Bronchial epithelial cell (primary cell): ENCODE data around the gene FBXO11. TPM values are rescaled to one million over a fixed set of nuclear protein-coding genes. Genes with fewer than 3 reads are reported as not detected.

ENCODE experiments used
- DNase-seq: peaks from one replicate; pipeline ENCODE4 v3.0.0-alpha.2; 2010; ENCODE audit warnings: low read depth
- FAIRE-seq: peaks from 2 replicates; lab custom pipeline; 2011; peaks lifted over from hg19 to GRCh38; lab: Jason Lieb, UNC
- H3K27me3 ChIP-seq: 2 replicates; pipeline ENCODE4 v1.5.1; 2011; ENCODE audit warnings: low read length; ENCODE audit not compliant: control insufficient read depth, insufficient read depth
- H3K36me3 ChIP-seq: 2 replicates; pipeline ENCODE4 v1.5.1; 2011; ENCODE audit warnings: low read length; ENCODE audit not compliant: control insufficient read depth, insufficient read depth
- H3K4me3 ChIP-seq: 2 replicates; pipeline ENCODE4 v1.5.1; 2011; ENCODE audit warnings: mild to moderate bottlenecking, low read depth, low read length, control low read depth
- CTCF ChIP-seq: IDR thresholded peaks from 2 replicates; pipeline ENCODE4 v1.5.1; 2011; ENCODE audit warnings: mild to moderate bottlenecking, moderate library complexity, low read length, control low read depth, inconsistent platforms; ENCODE audit not compliant: insufficient read depth, severe bottlenecking
- total RNA-seq: library from RNA; depleted of rRNA; stranded (reverse); fragments of >200 nt; gene quantifications from 2 replicates; pipeline ENCODE4 v1.2.1, GENCODE V29; 2014

FBXO11 gene
- total RNA-seq: 39.8 and 62.6 TPM in 2 replicates

- H3K27me3 ChIP-seq: no peaks in the 10 kb centered on the region
- no peak for FAIRE-seq
- peak within 1 kb of the TSS; percentile 92 for H3K4me3 ChIP-seq
- DNase-seq: peak; percentile 94
- TF ChIP-seq CTCF: peak; percentile 68
- H3K36me3 ChIP-seq: no peaks in the 10 kb centered on the region
Observed at GRCh38 chr2:47906157-47907038, at the start of gene FBXO11. FBXO11 (minus strand) TSS chr2:47906498; CDS start chr2:47905720, 778 bp downstream.

- Histone ChIP-seq H3K36me3 (no peaks in the 10 kb centered on the region), H3K27me3 (no peaks in the 10 kb centered on the region), H3K4me3 (no peak overlapping the region)
- no peak for FAIRE-seq
- DNase-seq: no peak
- no peak for TF ChIP-seq CTCF
Observed at GRCh38 chr2:47950340-47951301, 44.3 kb upstream of the FBXO11 start.

DNA sequence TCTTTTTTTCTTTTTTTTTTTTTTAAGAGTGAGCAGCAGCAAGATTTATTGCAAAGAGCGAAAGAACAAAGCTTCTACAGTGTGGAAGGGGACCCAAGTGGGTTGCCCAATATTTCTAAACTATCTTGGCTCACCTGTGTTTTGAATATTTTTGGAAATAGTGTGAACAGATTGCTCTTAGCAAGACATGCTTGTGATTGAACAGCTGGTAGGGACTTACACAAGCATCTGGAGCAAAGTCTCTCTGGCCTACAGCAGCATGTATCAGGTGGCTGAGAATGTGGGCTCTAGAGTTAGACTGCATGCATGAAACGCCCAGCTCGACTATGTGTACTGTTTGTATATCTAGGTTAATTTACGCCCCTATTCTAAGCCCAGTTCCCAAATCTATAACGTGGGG is 40.3 kb upstream of the FBXO11 start:
- FAIRE-seq: no peak
- Histone ChIP-seq H3K4me3 (no peak overlapping the region), H3K27me3 (no peaks in the 10 kb centered on the region), H3K36me3 (no peaks in the 10 kb centered on the region)
- TF ChIP-seq CTCF: no peak
- no peak for DNase-seq

DNA sequence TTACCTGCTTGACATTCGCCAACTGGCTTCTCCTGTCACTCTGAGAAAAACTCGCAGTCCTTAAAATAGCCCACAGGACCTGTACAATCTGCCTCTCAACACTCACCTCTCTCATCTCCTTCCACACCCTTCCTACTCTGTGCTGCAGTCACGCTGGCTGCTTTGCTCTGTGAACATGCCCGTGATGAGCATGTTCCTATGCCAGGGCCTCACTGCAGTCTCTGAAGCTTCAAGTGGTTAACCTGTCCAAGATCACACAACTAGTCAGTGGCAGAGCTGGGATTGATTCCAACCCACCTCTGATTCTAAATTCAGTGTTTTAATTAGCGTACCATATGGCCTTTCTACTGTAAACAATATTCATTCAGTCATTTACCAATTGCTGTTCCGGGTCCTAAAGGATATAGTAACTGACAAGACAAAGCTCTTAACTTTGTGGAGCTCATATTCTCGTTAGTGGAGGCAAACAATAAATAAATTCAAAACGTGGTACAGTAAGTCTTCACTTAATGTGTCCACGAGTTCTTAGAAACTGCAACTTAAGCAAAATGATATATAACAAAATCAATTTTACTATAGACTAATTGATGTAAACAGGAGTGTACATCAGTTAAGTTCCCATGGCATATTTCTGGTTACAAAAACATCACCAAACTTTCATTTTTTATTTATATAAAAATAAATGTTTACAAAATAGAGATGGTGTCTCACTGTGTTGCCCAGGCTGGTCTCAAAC is 38.9 kb upstream of the FBXO11 start:
- DNase-seq: no peak
- FAIRE-seq: no peak
- no peaks in the 10 kb centered on the region for H3K27me3 ChIP-seq
- no peak for TF ChIP-seq CTCF
- no peaks in the 10 kb centered on the region for H3K36me3 ChIP-seq
- H3K4me3 ChIP-seq: no peak overlapping the region

DNA sequence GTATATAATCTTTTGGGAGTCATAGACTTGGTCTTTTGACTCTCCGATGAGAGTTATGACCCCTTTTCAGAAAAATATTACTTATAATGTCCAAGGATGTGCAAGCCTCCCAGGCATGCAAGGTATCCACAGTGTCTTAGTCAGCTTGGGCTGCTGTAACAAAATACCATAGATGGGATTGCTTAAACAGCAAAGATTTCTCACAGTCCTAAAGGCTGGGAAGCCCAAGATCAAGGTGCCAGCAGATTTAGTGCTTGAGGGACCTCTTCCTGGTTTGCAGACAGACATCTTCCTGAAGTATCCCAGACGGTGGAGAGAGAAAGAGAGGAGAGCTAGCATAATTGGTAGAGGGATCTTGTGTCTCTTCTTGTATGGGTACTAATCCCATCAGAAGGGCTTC is 35.6 kb upstream of the FBXO11 start:
- no peak for TF ChIP-seq CTCF
- DNase-seq: no peak
- no peak for FAIRE-seq
- Histone ChIP-seq H3K4me3 (no peak overlapping the region), H3K27me3 (no peaks in the 10 kb centered on the region), H3K36me3 (no peaks in the 10 kb centered on the region)
